HFFc6 (cell line): ENCODE data around the gene MRTFB. TPM values are rescaled to one million over a fixed set of nuclear protein-coding genes. Genes with fewer than 3 reads are reported as not detected.

Experiments
- DNase-seq: peaks from one replicate; pipeline ENCODE4 v3.0.0-alpha.2; 2018
- H3K27ac Mint-ChIP-seq: 2 replicates; pipeline ENCODE4 v1.8.0; 2020; ENCODE audit warnings: mild to moderate bottlenecking, mixed read lengths
- H3K27me3 Mint-ChIP-seq: 2 replicates; pipeline ENCODE4 v1.8.0; 2021; ENCODE audit warnings: mild to moderate bottlenecking, moderate library complexity, mixed read lengths; ENCODE audit not compliant: insufficient read depth
- H3K36me3 Mint-ChIP-seq: 2 replicates; pipeline ENCODE4 v1.8.0; 2021; ENCODE audit warnings: low read depth, mixed read lengths
- H3K4me1 Mint-ChIP-seq: 2 replicates; pipeline ENCODE4 v1.8.0; 2020; ENCODE audit warnings: low read depth, mixed read lengths
- H3K4me3 Mint-ChIP-seq: 2 replicates; pipeline ENCODE4 v1.8.0; 2020; ENCODE audit warnings: mild to moderate bottlenecking, moderate library complexity, mixed read lengths
- H3K9me3 Mint-ChIP-seq: 2 replicates; pipeline ENCODE4 v1.8.0; 2020; ENCODE audit warnings: mild to moderate bottlenecking, mixed read lengths
- total RNA-seq, 6 experiments: library from RNA; stranded (reverse); fragmentation: NEBNext Ultra II Directional; extraction: Animal tissue kit (Norgen Biotek cat#: 25700); gene quantifications; 2 replicates in 1 of 6; 3 replicates in 5 of 6; pipeline ENCODE4 v1.2.3, GENCODE V29; 2021
- TF ChIP-seq, protein P1 (sequence below): fragments of 200-600 bp; sonication (generic); IDR thresholded peaks from 2 replicates; pipeline ENCODE4 v1.5.0; 2021; ENCODE audit warnings: antibody characterized with exemption, mild to moderate bottlenecking

MRTFB gene
- total RNA-seq, 6 experiments from 2014 or later: 10.3 to 16.9 (median 14.0) TPM

DNA sequence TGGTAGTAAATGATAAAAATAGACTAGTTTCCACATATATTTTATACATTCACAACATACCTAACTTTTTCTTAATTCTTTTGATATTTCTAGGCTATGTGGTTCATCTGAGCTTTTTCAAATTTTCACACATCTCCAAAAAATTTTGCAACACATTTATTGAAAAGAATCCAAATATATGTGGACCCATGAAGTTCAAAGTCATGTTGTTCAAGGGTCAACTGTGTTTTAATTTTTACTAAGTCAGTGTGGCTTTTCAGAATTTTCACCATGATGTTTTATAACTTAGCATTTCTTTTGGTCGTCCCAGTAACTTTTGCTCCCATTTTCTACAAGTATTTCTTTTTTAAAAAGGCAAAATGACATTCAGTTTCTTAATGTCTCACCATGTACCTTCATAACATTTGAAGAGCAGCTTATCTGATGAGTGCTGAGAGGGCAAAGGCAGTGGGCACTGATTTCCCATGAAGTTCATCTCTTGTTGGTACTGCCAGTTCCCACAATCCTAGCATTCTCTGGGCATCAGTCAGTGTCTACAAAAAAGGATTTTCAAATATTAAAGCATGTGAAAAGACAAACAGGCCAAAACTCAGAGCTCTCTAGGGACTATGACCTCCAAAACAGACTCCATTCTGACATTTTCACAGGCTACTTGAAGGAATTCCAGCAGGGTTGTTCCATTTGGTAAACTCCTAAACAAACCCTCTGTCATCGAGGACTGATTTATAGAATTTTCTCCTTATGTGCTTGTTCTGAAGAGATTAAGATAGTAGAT, 80.3 kb downstream of the MRTFB start:
- H3K27me3 Mint-ChIP-seq: no peaks in the 10 kb centered on the region
- no peaks in the 10 kb centered on the region for H3K9me3 Mint-ChIP-seq
- peaks cover 14% of the 10 kb centered on the region for H3K4me1 Mint-ChIP-seq
- no peak overlapping the region for H3K4me3 Mint-ChIP-seq
- no peaks in the 10 kb centered on the region for H3K36me3 Mint-ChIP-seq
- TF ChIP-seq, protein P1, sequence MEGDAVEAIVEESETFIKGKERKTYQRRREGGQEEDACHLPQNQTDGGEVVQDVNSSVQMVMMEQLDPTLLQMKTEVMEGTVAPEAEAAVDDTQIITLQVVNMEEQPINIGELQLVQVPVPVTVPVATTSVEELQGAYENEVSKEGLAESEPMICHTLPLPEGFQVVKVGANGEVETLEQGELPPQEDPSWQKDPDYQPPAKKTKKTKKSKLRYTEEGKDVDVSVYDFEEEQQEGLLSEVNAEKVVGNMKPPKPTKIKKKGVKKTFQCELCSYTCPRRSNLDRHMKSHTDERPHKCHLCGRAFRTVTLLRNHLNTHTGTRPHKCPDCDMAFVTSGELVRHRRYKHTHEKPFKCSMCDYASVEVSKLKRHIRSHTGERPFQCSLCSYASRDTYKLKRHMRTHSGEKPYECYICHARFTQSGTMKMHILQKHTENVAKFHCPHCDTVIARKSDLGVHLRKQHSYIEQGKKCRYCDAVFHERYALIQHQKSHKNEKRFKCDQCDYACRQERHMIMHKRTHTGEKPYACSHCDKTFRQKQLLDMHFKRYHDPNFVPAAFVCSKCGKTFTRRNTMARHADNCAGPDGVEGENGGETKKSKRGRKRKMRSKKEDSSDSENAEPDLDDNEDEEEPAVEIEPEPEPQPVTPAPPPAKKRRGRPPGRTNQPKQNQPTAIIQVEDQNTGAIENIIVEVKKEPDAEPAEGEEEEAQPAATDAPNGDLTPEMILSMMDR: no peak
- H3K27ac Mint-ChIP-seq: no peak overlapping the region
- DNase-seq: no peak

DNA sequence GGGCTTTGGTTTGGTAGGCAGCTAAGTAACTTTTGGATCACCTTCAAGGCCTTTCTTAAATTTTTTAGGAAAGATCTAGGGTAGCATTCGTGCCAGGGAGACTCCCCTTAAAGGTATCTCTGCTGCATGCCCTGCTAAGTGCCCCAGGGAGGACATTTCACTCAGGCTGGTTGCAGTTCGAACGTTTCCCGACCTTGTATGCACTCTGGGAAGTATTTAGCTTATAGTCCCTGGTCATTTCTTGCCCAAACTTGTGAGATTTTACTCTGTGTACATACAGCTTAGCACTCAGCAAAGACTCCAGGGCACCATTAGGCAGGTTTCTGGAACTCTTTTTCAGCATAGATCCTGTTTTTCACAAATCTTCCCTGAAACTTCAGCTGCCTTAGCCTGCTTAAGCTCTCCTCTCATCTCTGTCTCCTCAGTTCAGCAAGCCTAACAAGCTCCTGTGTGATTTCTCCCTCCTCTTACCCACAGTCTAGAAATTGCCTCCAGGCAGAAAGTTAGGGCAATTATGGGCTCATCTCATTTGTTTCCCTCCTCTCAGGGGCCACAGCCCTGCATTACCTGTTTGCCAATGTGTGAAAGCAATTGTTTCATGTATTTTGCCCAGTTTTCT, 84.6 kb downstream of the MRTFB start:
- DNase-seq: no peak
- Mint-ChIP-seq H3K36me3 (no peaks in the 10 kb centered on the region), H3K9me3 (no peaks in the 10 kb centered on the region), H3K27ac (no peak overlapping the region), H3K4me3 (no peak overlapping the region), H3K27me3 (no peaks in the 10 kb centered on the region), H3K4me1 (peaks cover 6% of the 10 kb centered on the region)
- TF ChIP-seq, protein P1: no peak

DNA sequence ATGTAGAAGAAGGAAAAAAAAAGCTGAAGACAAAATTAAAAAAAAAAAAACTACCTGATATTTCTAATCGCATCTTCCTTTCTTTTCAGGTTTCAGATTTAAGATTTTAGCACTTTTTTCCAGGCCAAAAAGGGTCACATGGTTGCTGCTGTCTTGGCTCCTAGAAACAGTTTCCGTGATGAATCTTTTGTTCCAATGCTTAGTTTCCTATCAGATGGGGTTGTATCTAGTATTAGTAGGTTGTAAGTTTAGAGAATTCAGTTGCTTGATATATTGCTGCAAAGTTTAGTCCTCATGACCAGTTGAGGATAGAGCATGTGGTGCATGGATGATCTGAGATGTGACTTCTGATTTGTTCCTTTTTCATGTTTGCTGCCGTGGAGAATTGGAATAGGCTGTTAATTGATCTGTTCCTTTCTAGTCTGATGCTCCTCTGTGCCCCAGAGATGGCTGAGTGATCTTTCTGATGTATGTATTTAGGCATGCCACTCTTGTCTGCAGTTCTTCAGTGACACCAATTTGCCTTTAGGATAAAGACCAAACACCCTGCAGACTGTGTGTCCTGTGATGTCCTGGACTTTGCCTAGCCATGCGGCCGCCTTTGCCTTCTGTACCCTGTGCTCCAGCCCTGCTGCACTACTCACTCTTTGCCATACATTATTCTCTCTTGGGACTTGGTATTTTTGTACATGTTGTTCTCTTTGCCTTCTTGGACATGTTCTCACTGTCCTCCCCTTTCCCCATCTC, 94.0 kb downstream of the MRTFB start:
- Mint-ChIP-seq H3K4me3 (no peak overlapping the region), H3K9me3 (no peaks in the 10 kb centered on the region), H3K36me3 (no peaks in the 10 kb centered on the region), H3K27ac (no peak overlapping the region), H3K4me1 (no peaks in the 10 kb centered on the region), H3K27me3 (no peaks in the 10 kb centered on the region)
- TF ChIP-seq, protein P1: no peak
- DNase-seq: no peak

DNA sequence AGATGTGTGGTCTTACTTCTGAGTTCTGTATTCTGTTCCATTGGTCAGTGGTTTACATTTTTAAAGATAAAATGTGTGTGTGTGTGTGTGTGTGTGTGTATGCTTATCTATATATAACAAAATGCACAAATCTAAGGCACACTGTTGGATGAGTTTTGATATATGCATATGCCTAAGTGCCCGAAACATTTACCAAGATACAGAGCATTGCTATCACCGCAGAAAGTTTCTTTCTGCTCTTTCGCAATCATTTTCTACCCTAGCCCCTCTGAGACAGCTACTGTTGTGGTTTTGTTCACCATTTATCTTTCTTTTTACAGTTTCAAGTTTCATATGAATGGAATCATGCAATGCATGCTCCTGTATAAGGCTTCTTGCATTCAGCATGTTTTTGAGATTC, 97.0 kb downstream of the MRTFB start:
- no peak overlapping the region for H3K4me3 Mint-ChIP-seq
- H3K4me1 Mint-ChIP-seq: peaks cover 13% of the 10 kb centered on the region
- DNase-seq: no peak
- H3K36me3 Mint-ChIP-seq: peaks cover 8% of the 10 kb centered on the region
- peaks cover 5% of the 10 kb centered on the region for H3K9me3 Mint-ChIP-seq
- H3K27ac Mint-ChIP-seq: no peak overlapping the region
- no peaks in the 10 kb centered on the region for H3K27me3 Mint-ChIP-seq
- TF ChIP-seq, protein P1: no peak

DNA sequence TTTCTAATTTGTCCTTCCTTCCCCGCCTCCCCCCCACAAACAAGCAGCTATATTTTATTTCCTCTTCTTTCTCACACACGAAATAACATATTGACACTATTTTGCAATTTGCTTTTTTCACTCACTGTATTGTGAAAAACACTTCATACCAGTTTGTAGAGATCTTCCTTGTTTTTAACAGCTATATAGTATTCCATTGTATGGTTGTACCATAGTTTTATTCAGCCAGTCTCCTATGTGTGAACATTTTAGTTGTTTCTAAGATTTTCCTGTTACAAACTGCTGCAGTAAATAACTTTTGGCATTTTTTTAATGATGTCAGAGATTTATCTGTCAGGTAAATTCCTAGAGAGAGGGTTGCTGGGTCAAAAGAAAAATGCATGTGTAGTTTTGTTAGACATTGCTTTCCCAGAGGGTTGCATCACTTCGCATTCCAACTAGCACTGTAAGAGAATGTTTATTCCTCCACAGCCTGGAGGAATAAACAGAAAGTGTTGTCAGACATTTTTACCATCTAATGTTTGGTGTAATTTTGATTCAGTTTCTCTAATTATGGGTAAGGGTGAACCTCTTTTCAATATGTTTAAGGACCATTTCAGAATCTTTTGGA, 101.2 kb downstream of the MRTFB start:
- Mint-ChIP-seq H3K27me3 (no peaks in the 10 kb centered on the region), H3K36me3 (peaks cover 8% of the 10 kb centered on the region), H3K4me1 (peaks cover 19% of the 10 kb centered on the region), H3K4me3 (no peak overlapping the region), H3K27ac (peak overlapping the region; percentile 46; the same call in 1 of the 2 replicates), H3K9me3 (peaks cover 5% of the 10 kb centered on the region)
- DNase-seq: peak; percentile 64
- TF ChIP-seq, protein P1: no peak
